ENCODE results near the gene MRPS23. TPM values are rescaled to one million over a fixed set of nuclear protein-coding genes. Genes with fewer than 3 reads are reported as not detected.

The MRPS23 gene
- polyA plus RNA-seq, 1 donor, result 40.3 TPM

- Histone ChIP-seq H3K36me3 (ENCODE audit: control insufficient read depth, insufficient read depth, low read length) (peaks cover 23% of the 10 kb centered on the region), H3K27ac (ENCODE audit: low read length) (no peak overlapping the region), H3K4me3 (ENCODE audit: low read length) (no peak overlapping the region), H3K27me3 (ENCODE audit: control insufficient read depth, insufficient read depth, low read length) (no peaks in the 10 kb centered on the region), H3K9me3 (ENCODE audit: control insufficient read depth, low read depth, low read length) (no peaks in the 10 kb centered on the region), H3K4me1 (ENCODE audit: control insufficient read depth, insufficient read depth, low read length) (peaks cover 45% of the 10 kb centered on the region)
- WGBS (ENCODE audit: insufficient coverage, low lambda C conversion rate), result no CpG with 5 or more reads among the region's 8 CpGs
- DNase-seq, result no peak
Observed at GRCh38 chr17:57871863-57872262, 22.0 kb upstream of the MRPS23 start.

DNA sequence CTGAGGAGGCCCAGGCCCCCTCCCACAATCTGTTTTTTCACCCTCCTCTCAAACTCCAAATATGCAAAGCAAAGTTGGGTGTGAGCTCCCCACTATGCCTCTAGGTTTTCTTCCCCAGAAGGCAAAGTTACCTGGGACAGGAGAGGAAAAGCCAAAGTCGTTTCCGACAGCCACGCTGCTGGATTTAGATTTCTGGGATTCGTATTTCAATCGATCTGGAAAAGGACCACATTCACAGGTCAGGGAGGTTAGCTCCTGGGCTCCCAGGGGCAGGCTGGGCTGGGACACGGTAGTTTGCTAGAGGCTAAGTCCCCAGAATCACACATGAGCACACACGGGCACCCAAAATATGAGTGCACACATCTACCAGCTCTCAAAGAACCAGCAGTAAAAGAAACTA lies 21.3 kb upstream of the MRPS23 start:
- Histone ChIP-seq H3K36me3 (ENCODE audit: control insufficient read depth, insufficient read depth, low read length) (peaks cover 30% of the 10 kb centered on the region), H3K27ac (ENCODE audit: low read length) (no peak overlapping the region), H3K4me1 (ENCODE audit: control insufficient read depth, insufficient read depth, low read length) (peaks cover 45% of the 10 kb centered on the region), H3K4me3 (ENCODE audit: low read length) (no peak overlapping the region), H3K27me3 (ENCODE audit: control insufficient read depth, insufficient read depth, low read length) (no peaks in the 10 kb centered on the region), H3K9me3 (ENCODE audit: control insufficient read depth, low read depth, low read length) (no peaks in the 10 kb centered on the region)
- no CpG with 5 or more reads among the region's 7 CpGs for WGBS (ENCODE audit: insufficient coverage, low lambda C conversion rate)
- no peak for DNase-seq

DNA sequence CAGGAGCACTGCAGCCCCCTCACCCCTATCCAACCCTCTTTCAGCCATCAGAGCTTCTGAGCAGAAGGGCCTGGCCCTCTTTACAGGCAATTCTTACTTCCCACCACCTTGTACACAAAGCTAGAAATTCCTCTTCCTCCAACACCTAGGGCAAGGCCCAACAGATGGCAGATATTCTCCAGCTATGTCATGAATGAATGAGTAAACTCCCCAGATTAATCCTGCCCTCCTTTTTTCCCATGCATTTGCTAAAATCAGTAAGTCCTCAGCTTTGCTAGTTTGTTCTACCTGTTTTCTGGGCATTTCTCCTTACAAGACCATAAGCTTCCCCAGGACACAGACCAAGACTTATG lies 20.4 kb upstream of the MRPS23 start:
- Histone ChIP-seq H3K27ac (ENCODE audit: low read length) (no peak overlapping the region), H3K4me3 (ENCODE audit: low read length) (no peak overlapping the region), H3K36me3 (ENCODE audit: control insufficient read depth, insufficient read depth, low read length) (peaks cover 31% of the 10 kb centered on the region), H3K9me3 (ENCODE audit: control insufficient read depth, low read depth, low read length) (no peaks in the 10 kb centered on the region), H3K27me3 (ENCODE audit: control insufficient read depth, insufficient read depth, low read length) (no peaks in the 10 kb centered on the region), H3K4me1 (ENCODE audit: control insufficient read depth, insufficient read depth, low read length) (peaks cover 36% of the 10 kb centered on the region)
- DNase-seq, result no peak

- H3K4me1 ChIP-seq (ENCODE audit: control insufficient read depth, insufficient read depth, low read length), result peaks cover 31% of the 10 kb centered on the region
Observed at GRCh38 chr17:57869617-57870282, 19.9 kb upstream of the MRPS23 start.

GRCh38 chr17:57868910-57869616 lies 19.2 kb upstream of the MRPS23 start:
- H3K27me3 ChIP-seq (ENCODE audit: control insufficient read depth, insufficient read depth, low read length), result no peaks in the 10 kb centered on the region
- peak overlapping the region; percentile 14 for H3K27ac ChIP-seq (ENCODE audit: low read length)
- H3K9me3 ChIP-seq (ENCODE audit: control insufficient read depth, low read depth, low read length), result no peaks in the 10 kb centered on the region
- peak in 1 of 2 donors; percentile 81 for DNase-seq
- WGBS (ENCODE audit: insufficient coverage, low lambda C conversion rate), result no CpG with 5 or more reads among the region's 13 CpGs
- H3K4me1 ChIP-seq (ENCODE audit: control insufficient read depth, insufficient read depth, low read length), result peaks cover 26% of the 10 kb centered on the region
- peaks cover 31% of the 10 kb centered on the region for H3K36me3 ChIP-seq (ENCODE audit: control insufficient read depth, insufficient read depth, low read length)
- no peak overlapping the region for H3K4me3 ChIP-seq (ENCODE audit: low read length)

More at GRCh38 chr17:57869617-57870282, 19.9 kb upstream of the MRPS23 start:
- Histone ChIP-seq H3K36me3 (ENCODE audit: control insufficient read depth, insufficient read depth, low read length) (peaks cover 31% of the 10 kb centered on the region), H3K4me3 (ENCODE audit: low read length) (no peak overlapping the region), H3K27me3 (ENCODE audit: control insufficient read depth, insufficient read depth, low read length) (no peaks in the 10 kb centered on the region), H3K27ac (ENCODE audit: low read length) (peak overlapping the region; percentile 14), H3K9me3 (ENCODE audit: control insufficient read depth, low read depth, low read length) (no peaks in the 10 kb centered on the region)
- DNase-seq, result no peak
- WGBS (ENCODE audit: insufficient coverage, low lambda C conversion rate), result 20% methylated on average over 1 of the region's 9 CpGs

- DNase-seq, result peak; percentile 50 to 65
Observed at GRCh38 chr17:57868007-57868909, 18.4 kb upstream of the MRPS23 start.

DNA sequence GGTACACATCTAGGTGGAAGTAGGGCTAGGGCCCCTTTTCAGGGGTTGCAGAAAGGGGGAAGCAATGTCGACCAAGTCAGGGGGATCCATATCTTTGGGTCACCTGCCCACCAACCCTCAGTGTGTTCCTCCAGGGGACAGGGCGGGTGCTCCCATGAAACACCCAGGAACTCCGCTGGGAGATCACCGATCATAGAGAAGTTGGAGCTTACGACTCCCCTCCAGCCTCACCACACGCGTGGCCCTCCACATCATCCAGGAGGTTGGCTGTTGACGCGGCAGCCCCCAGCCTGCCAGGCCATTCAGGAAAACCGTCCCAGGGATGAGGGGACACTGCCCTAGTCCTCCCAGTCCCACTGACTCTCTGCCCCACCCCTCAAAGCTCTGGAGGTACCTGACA lies 17.3 kb upstream of the MRPS23 start:
- peaks cover 24% of the 10 kb centered on the region for H3K36me3 ChIP-seq (ENCODE audit: control insufficient read depth, insufficient read depth, low read length)
- no peaks in the 10 kb centered on the region for H3K27me3 ChIP-seq (ENCODE audit: control insufficient read depth, insufficient read depth, low read length)
- H3K4me3 ChIP-seq (ENCODE audit: low read length), result no peak overlapping the region
- DNase-seq, result no peak
- no peaks in the 10 kb centered on the region for H3K9me3 ChIP-seq (ENCODE audit: control insufficient read depth, low read depth, low read length)
- WGBS (ENCODE audit: insufficient coverage, low lambda C conversion rate), result no CpG with 5 or more reads among the region's 10 CpGs
- H3K4me1 ChIP-seq (ENCODE audit: control insufficient read depth, insufficient read depth, low read length), result peaks cover 29% of the 10 kb centered on the region
- no peak overlapping the region for H3K27ac ChIP-seq (ENCODE audit: low read length)

More at GRCh38 chr17:57868007-57868909, 18.4 kb upstream of the MRPS23 start:
- peaks cover 24% of the 10 kb centered on the region for H3K4me1 ChIP-seq (ENCODE audit: control insufficient read depth, insufficient read depth, low read length)
- no peaks in the 10 kb centered on the region for H3K9me3 ChIP-seq (ENCODE audit: control insufficient read depth, low read depth, low read length)
- H3K36me3 ChIP-seq (ENCODE audit: control insufficient read depth, insufficient read depth, low read length), result peaks cover 29% of the 10 kb centered on the region
- no peaks in the 10 kb centered on the region for H3K27me3 ChIP-seq (ENCODE audit: control insufficient read depth, insufficient read depth, low read length)
- WGBS (ENCODE audit: insufficient coverage, low lambda C conversion rate), result no CpG with 5 or more reads among the region's 23 CpGs
- peak overlapping the region; percentile 18 for H3K27ac ChIP-seq (ENCODE audit: low read length)
- H3K4me3 ChIP-seq (ENCODE audit: low read length), result no peak overlapping the region

DNA sequence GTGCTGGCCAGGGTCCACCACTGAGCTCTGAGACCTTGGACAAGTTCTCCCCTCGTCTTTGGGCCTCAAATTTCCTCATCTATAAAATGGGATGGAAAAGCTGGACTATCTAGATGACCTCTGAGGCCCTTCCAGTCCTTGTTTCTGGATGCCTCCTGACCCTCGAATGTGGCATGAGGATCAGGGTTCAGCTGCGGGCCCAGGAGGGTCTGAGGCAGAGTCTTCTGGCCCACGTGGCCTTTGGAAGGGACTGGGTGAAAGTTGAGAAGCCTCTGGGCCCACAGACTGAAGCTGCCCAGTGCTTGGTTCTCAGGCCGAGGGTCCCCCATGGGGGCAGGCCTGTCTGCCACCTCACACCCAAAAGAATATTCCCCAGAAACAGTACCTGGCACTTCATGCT lies 16.9 kb upstream of the MRPS23 start:
- Histone ChIP-seq H3K4me1 (ENCODE audit: control insufficient read depth, insufficient read depth, low read length) (peaks cover 31% of the 10 kb centered on the region), H3K4me3 (ENCODE audit: low read length) (no peak overlapping the region), H3K27ac (ENCODE audit: low read length) (no peak overlapping the region), H3K36me3 (ENCODE audit: control insufficient read depth, insufficient read depth, low read length) (peaks cover 20% of the 10 kb centered on the region), H3K27me3 (ENCODE audit: control insufficient read depth, insufficient read depth, low read length) (no peaks in the 10 kb centered on the region), H3K9me3 (ENCODE audit: control insufficient read depth, low read depth, low read length) (no peaks in the 10 kb centered on the region)
- DNase-seq, result no peak
- no CpG with 5 or more reads among the region's 5 CpGs for WGBS (ENCODE audit: insufficient coverage, low lambda C conversion rate)

GRCh38 chr17:57866319-57866718 lies 16.5 kb upstream of the MRPS23 start:
- peaks cover 33% of the 10 kb centered on the region for H3K4me1 ChIP-seq (ENCODE audit: control insufficient read depth, insufficient read depth, low read length)
- no peak overlapping the region for H3K4me3 ChIP-seq (ENCODE audit: low read length)
- H3K27me3 ChIP-seq (ENCODE audit: control insufficient read depth, insufficient read depth, low read length), result no peaks in the 10 kb centered on the region
- H3K36me3 ChIP-seq (ENCODE audit: control insufficient read depth, insufficient read depth, low read length), result peaks cover 19% of the 10 kb centered on the region
- H3K9me3 ChIP-seq (ENCODE audit: control insufficient read depth, low read depth, low read length), result no peaks in the 10 kb centered on the region
- DNase-seq, result no peak
- H3K27ac ChIP-seq (ENCODE audit: low read length), result no peak overlapping the region
- no CpG with 5 or more reads among the region's 10 CpGs for WGBS (ENCODE audit: insufficient coverage, low lambda C conversion rate)

- Histone ChIP-seq H3K27me3 (ENCODE audit: control insufficient read depth, insufficient read depth, low read length) (no peaks in the 10 kb centered on the region), H3K27ac (ENCODE audit: low read length) (no peak overlapping the region), H3K4me1 (ENCODE audit: control insufficient read depth, insufficient read depth, low read length) (peaks cover 35% of the 10 kb centered on the region), H3K4me3 (ENCODE audit: low read length) (no peak overlapping the region), H3K9me3 (ENCODE audit: control insufficient read depth, low read depth, low read length) (no peaks in the 10 kb centered on the region), H3K36me3 (ENCODE audit: control insufficient read depth, insufficient read depth, low read length) (peaks cover 12% of the 10 kb centered on the region)
- DNase-seq, result no peak
- 65% methylated on average over 2 of the region's 8 CpGs for WGBS (ENCODE audit: insufficient coverage, low lambda C conversion rate)
Observed at GRCh38 chr17:57864273-57864672, 14.4 kb upstream of the MRPS23 start.

All from large intestine (tissue), 3 donors.